SK-N-SH treated with all-trans-retinoic acid at 6 μM for 48 hours (cell line): ENCODE data around the gene MCCC2.
"Not testable (repeated sequence)": the region's sequence is repeated elsewhere in the genome, so short reads cannot be mapped to it uniquely, and the experiment has no call there.

Experiments
- ATAC-seq: fragments of 200-7000 bp; cut with Tn5 transposase; 3 replicates; pipeline ENCODE4 v1.9.1; 2020; ENCODE audit warnings: mild to moderate bottlenecking, moderate library complexity
- ARNTL ChIP-seq: fragments of 450-650 bp; formaldehyde crosslinking; IDR thresholded peaks from 2 replicates; pipeline ENCODE4 v1.5.0; 2020; ENCODE audit warnings: low read depth, mild to moderate bottlenecking, moderate library complexity, borderline replicate concordance
- BACH2 ChIP-seq: fragments of 250-450 bp; sonication (Bioruptor Pico); IDR thresholded peaks from 2 replicates; pipeline ENCODE4 v1.9.0; 2021; ENCODE audit warnings: mild to moderate bottlenecking, borderline replicate concordance
- CREB5 ChIP-seq: fragments of 250-450 bp; sonication (Bioruptor Pico); IDR thresholded peaks from 2 replicates; pipeline ENCODE4 v1.5.1; 2020; ENCODE audit warnings: low read depth, mild to moderate bottlenecking, moderate library complexity
- CSDC2 ChIP-seq: fragments of 250-450 bp; sonication (Bioruptor Pico); IDR thresholded peaks from 2 replicates; pipeline ENCODE4 v1.5.0; 2020; ENCODE audit warnings: mild to moderate bottlenecking, moderate library complexity
- ESRRG ChIP-seq: fragments of 250-450 bp; sonication (Bioruptor Pico); IDR thresholded peaks from 2 replicates; pipeline ENCODE4 v1.6.1; 2021; ENCODE audit warnings: mild to moderate bottlenecking
- GLIS3 ChIP-seq: fragments of 250-450 bp; sonication (Bioruptor Pico); IDR thresholded peaks from 2 replicates; pipeline ENCODE4 v1.5.0; 2020; ENCODE audit warnings: mild to moderate bottlenecking, moderate library complexity
- ISL1 ChIP-seq: fragments of 250-450 bp; sonication (Bioruptor Pico); IDR thresholded peaks from 2 replicates; pipeline ENCODE4 v2.1.2; 2022; ENCODE audit warnings: mild to moderate bottlenecking, moderate library complexity
- PATZ1 ChIP-seq: fragments of 250-450 bp; sonication (Bioruptor Pico); IDR thresholded peaks from 2 replicates; pipeline ENCODE4 v1.8.0; 2020; ENCODE audit warnings: mild to moderate bottlenecking, moderate library complexity, borderline replicate concordance
- POU6F1 ChIP-seq: fragments of 250-450 bp; sonication (Bioruptor Pico); IDR thresholded peaks from 2 replicates; pipeline ENCODE4 v1.8.0; 2021; ENCODE audit warnings: low read depth, mild to moderate bottlenecking, moderate library complexity, borderline replicate concordance
- RARB ChIP-seq: fragments of 250-450 bp; sonication (Bioruptor Pico); IDR thresholded peaks from 2 replicates; pipeline ENCODE4 v1.8.0; 2021; ENCODE audit warnings: mild to moderate bottlenecking, moderate library complexity
- TCF4 ChIP-seq: fragments of 250-450 bp; sonication (Bioruptor Pico); IDR thresholded peaks from 2 replicates; pipeline ENCODE4 v1.8.0; 2021; ENCODE audit warnings: mild to moderate bottlenecking, moderate library complexity, borderline replicate concordance
- TOX ChIP-seq: fragments of 250-450 bp; sonication (Bioruptor Pico); IDR thresholded peaks from 2 replicates; pipeline ENCODE4 v1.8.0; 2021; ENCODE audit warnings: mild to moderate bottlenecking, moderate library complexity, borderline replicate concordance
- TSHZ2 ChIP-seq: fragments of 250-450 bp; sonication (Bioruptor Pico); IDR thresholded peaks from 2 replicates; pipeline ENCODE4 v1.5.0; 2020; ENCODE audit warnings: mild to moderate bottlenecking, moderate library complexity
- ZC3H10 ChIP-seq: fragments of 250-450 bp; sonication (Bioruptor Pico); IDR thresholded peaks from 2 replicates; pipeline ENCODE4 v1.5.1; 2021; ENCODE audit warnings: mild to moderate bottlenecking, moderate library complexity
- ZFP30 ChIP-seq: fragments of 450-650 bp; formaldehyde crosslinking; IDR thresholded peaks from 2 replicates; pipeline ENCODE4 v1.5.0; 2022; ENCODE audit warnings: mild to moderate bottlenecking, moderate library complexity
- ZNF565 ChIP-seq: fragments of 450-650 bp; formaldehyde crosslinking; conservative IDR thresholded peaks from 2 replicates; pipeline ENCODE4 v1.5.0; 2020; ENCODE audit warnings: low read depth, mild to moderate bottlenecking, moderate library complexity
- ZNF70 ChIP-seq: fragments of 450-650 bp; formaldehyde crosslinking; IDR thresholded peaks from 2 replicates; pipeline ENCODE4 v1.5.0; 2020; ENCODE audit warnings: mild to moderate bottlenecking, moderate library complexity
- ZNF8 ChIP-seq: fragments of 450-650 bp; formaldehyde crosslinking; IDR thresholded peaks from 2 replicates; pipeline ENCODE4 v1.5.0; 2020; ENCODE audit warnings: mild to moderate bottlenecking, moderate library complexity

The MCCC2 gene

GRCh38 chr5:71573591-71573990 lies 13.5 kb upstream of the MCCC2 start:
- TF ChIP-seq ARNTL (CRISPR knock-in tag) (no peak), TOX (CRISPR knock-in tag) (no peak), ZNF565 (CRISPR knock-in tag) (no peak), CREB5 (CRISPR knock-in tag) (no peak), CSDC2 (CRISPR knock-in tag) (no peak), ZNF70 (CRISPR knock-in tag) (no peak), TSHZ2 (CRISPR knock-in tag) (no peak)
- TF ChIP-seq, all 23 proteins: peak for 0
- no peak for ATAC-seq

GRCh38 chr5:71575588-71575987 lies 11.6 kb upstream of the MCCC2 start:
- ATAC-seq = not testable (repeated sequence)

GRCh38 chr5:71576241-71576640 lies 10.9 kb upstream of the MCCC2 start:
- TF ChIP-seq TOX (CRISPR knock-in tag) (no peak), PATZ1 (CRISPR knock-in tag) (no peak), BACH2 (no peak)
- ATAC-seq = no peak

GRCh38 chr5:71577839-71578238 lies 9.3 kb upstream of the MCCC2 start:
- ATAC-seq = not testable (repeated sequence)

- ATAC-seq = no peak
- no peak for TF ChIP-seq ESRRG (CRISPR knock-in tag)
- no peak for TF ChIP-seq ZC3H10
- no peak for TF ChIP-seq POU6F1 (CRISPR knock-in tag)
- TF ChIP-seq ZNF565 (CRISPR knock-in tag) = no peak
- TF ChIP-seq CREB5 (CRISPR knock-in tag) = no peak
- no peak for TF ChIP-seq ZFP30 (CRISPR knock-in tag)
- no peak for TF ChIP-seq ISL1 (CRISPR knock-in tag)
- no peak for TF ChIP-seq TOX (CRISPR knock-in tag)
- no peak for TF ChIP-seq BACH2
- no peak for TF ChIP-seq TSHZ2 (CRISPR knock-in tag)
- no peak for TF ChIP-seq ZNF8 (CRISPR knock-in tag)
- TF ChIP-seq TCF4 (CRISPR knock-in tag) = no peak
- no peak for TF ChIP-seq RARB (CRISPR knock-in tag)
- TF ChIP-seq ZNF70 (CRISPR knock-in tag) = no peak
- TF ChIP-seq GLIS3 (CRISPR knock-in tag) = no peak
- TF ChIP-seq, all 23 proteins: peak for 0
These were observed 4.1 kb upstream of the MCCC2 start for GRCh38 chr5:71582945-71583584.
